Right cardiac atrium (tissue), 5 donors: Measurements from ENCODE around the gene SEC24C. TPM values are rescaled to one million over a fixed set of nuclear protein-coding genes. Genes with fewer than 3 reads are reported as not detected.
A peak's percentile ranks its signal among the peaks of the same experiment; 100 is the strongest.

Experiments
- ATAC-seq, 2 donors: fragments of 200-7000 bp; cut with Tn5 transposase; one replicate each; pipeline versions ENCODE4 v1.8.0 to v1.9.1; 2020; ENCODE audit warnings: moderate library complexity in 2 of 2, mild to moderate bottlenecking in 1 of 2
- DNase-seq, 3 donors: peaks; one replicate each; pipeline ENCODE4 v3.0.0-alpha.2; 2020
- H3K27ac ChIP-seq: one replicate; pipeline ENCODE4 v1.5.1; 2013; ENCODE audit warnings: mild to moderate bottlenecking, low read length, control low read depth, moderate library complexity
- H3K27me3 ChIP-seq: one replicate; pipeline ENCODE4 v1.6.1; 2013; ENCODE audit not compliant: control insufficient read depth, insufficient read depth
- H3K4me1 ChIP-seq: one replicate; pipeline ENCODE4 v1.6.1; 2013; ENCODE audit warnings: low read length; ENCODE audit not compliant: control insufficient read depth, insufficient read depth
- H3K4me3 ChIP-seq: one replicate; pipeline ENCODE4 v1.5.1; 2013; ENCODE audit warnings: low read length, control low read depth
- H3K9me3 ChIP-seq: one replicate; pipeline ENCODE4 v1.6.1; 2013; ENCODE audit warnings: low read length; ENCODE audit not compliant: control insufficient read depth
- WGBS: extraction: QIAGEN DNeasy Blood & Tissue Kit; methylation state at CpG from one replicate; pipeline ENCODE4 v1.1.7; 2013; 5-methylcytosine and 5-hydroxymethylcytosine counted together
- intact Hi-C, 4 donors: fragments of 100-400 bp; cut with DNase I; formaldehyde crosslinking; loops; one replicate each; pipeline versions ENCODE4 v1.11.0 to v1.14.0; 2022 to 2023
- polyA plus RNA-seq: library from polyadenylated mRNA; stranded (reverse); fragments of 200-250 nt; gene quantifications from one replicate; pipeline ENCODE4 v1.2.3, GENCODE V29; 2013
- total RNA-seq, 4 donors: library from RNA; stranded (reverse); fragmentation: NEBNext Ultra II Directional; extraction: Animal tissue kit (Norgen Biotek cat#: 25700); gene quantifications; one replicate each; pipeline ENCODE4 v1.2.1, GENCODE V29; 2021
- donor health status: healthy with polysubstance abuse.
- donor health status: DM: no; HTN: yes; CAD: no.
- donor health status: DM: no; HTN: no; CAD: no.
- donor health status: DM: no; HTN: yes; CAD: no; lungs with severe emphysema.
- donor health status: DM: yes; HTN: yes; CAD: no.

The SEC24C gene
- total and polyA plus RNA-seq, 5 donors = 30.6 to 50.9 (median 45.6) TPM

- Histone ChIP-seq H3K4me3 (no peak overlapping the region), H3K27ac (no peak overlapping the region), H3K27me3 (no peaks in the 10 kb centered on the region), H3K9me3 (no peaks in the 10 kb centered on the region), H3K4me1 (peaks cover 2% of the 10 kb centered on the region)
- 86% methylated on average over 1 of the region's 1 CpG for WGBS
- ATAC-seq = no peak
- intact Hi-C loops = no loop called here
- DNase-seq = no peak
Observed at GRCh38 chr10:73750819-73751218, 6.6 kb downstream of the SEC24C start.

DNA sequence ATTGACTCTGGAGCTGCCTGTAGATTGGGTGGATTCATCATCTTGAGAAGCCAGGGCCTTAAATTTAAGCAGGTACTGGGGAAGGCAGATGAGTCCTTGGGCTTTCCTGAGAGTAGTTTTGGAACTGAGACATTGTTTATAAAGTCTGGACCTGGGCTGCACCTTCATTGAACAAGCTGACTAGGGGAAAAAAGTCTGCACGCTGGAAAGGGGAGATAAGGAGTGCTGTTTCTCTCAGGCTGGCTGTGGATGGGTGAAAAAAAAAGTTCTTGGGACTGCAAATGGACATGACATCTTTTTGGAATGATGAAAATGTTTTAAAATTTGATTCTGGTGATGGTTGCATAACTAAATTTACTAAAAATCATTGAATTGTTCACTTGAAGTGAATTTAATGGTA is 12.0 kb downstream of the SEC24C start:
- DNase-seq (no peak), ATAC-seq (no peak)
- no peaks in the 10 kb centered on the region for H3K4me1 ChIP-seq
- H3K9me3 ChIP-seq = no peaks in the 10 kb centered on the region
- 32% methylated on average over 1 of the region's 1 CpG for WGBS
- H3K4me3 ChIP-seq = no peak overlapping the region
- no peaks in the 10 kb centered on the region for H3K27me3 ChIP-seq
- intact Hi-C loops = no loop called here
- no peak overlapping the region for H3K27ac ChIP-seq

DNA sequence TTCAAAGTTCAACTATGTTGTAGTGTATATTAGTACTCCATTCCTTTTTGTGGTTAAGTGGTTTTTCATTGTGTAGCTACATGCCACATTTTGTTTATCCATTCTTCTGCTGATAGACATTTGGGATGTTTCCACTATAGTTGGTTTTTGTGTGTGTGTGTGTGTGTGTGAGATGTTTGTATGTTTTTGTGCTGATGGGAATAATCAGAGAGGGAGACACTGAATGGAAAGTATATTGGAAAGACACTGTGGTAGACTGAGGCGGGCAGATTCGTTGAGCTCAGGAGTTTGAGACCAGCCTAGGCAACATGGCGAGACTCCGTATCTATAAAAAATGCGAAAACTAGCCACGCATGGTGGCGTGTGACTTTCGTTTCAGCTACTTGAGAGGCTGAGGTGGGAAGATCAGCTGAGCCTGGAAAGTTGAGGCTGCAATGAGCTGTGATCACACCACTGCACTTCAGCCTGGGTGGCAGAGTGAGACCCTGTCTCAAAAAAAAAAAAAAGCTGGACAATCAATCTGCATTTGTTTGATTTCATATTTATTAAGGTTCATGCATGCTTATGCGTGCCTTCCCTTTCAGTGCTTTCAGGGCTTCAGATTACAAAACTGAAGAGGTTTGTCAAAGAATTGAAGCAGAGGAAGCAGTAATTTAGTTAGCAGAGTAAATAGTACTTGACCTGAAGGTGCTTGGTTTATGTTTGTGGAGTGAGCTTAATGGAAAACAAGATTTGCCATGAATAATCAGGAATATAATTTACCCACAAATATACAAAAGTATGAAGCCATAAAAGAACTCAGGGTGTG is 14.7 kb downstream of the SEC24C start:
- Histone ChIP-seq H3K4me3 (no peak overlapping the region), H3K27ac (no peak overlapping the region), H3K9me3 (no peaks in the 10 kb centered on the region), H3K27me3 (no peaks in the 10 kb centered on the region), H3K4me1 (no peaks in the 10 kb centered on the region)
- ATAC-seq (no peak), DNase-seq (no peak)
- intact Hi-C loops = no loop called here
- WGBS = 90% methylated on average over 9 of the region's 9 CpGs

DNA sequence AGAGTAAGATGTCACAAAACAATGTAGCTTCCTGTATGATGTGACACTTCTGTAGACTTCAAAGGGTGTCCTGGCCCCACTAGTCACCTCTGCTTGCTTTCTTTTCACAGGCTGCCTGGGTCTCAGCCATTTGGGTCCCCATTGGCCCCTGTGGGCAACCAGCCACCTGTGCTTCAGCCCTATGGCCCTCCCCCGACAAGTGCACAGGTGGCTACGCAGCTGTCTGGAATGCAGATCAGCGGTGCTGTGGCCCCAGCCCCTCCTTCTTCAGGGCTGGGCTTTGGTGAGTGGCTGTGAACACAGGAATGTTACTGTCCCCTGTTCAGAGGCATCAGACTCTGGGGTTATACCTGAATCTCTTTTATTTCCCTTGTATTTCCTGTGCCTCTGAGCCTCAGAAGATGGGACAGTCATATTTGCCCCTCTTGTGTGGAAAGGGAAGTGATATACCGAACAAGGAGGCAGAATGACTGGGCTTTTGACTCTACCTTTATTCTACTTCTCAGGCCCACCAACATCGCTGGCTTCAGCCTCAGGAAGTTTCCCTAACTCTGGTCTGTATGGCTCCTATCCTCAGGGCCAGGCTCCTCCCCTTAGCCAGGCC is 15.4 kb downstream of the SEC24C start:
- Histone ChIP-seq H3K27ac (no peak overlapping the region), H3K4me3 (no peak overlapping the region), H3K9me3 (no peaks in the 10 kb centered on the region), H3K27me3 (no peaks in the 10 kb centered on the region), H3K4me1 (no peaks in the 10 kb centered on the region)
- WGBS = 82% methylated on average over 5 of the region's 5 CpGs
- DNase-seq = no peak
- intact Hi-C loops = no loop called here
- peak in 1 of 2 donors; percentile 31 for ATAC-seq

- ATAC-seq = no peak
- H3K9me3 ChIP-seq = no peaks in the 10 kb centered on the region
- intact Hi-C loops = no loop called here
- no peak overlapping the region for H3K27ac ChIP-seq
- no peak overlapping the region for H3K4me3 ChIP-seq
- no peaks in the 10 kb centered on the region for H3K27me3 ChIP-seq
- no peaks in the 10 kb centered on the region for H3K4me1 ChIP-seq
- no peak for DNase-seq
- WGBS = 84% methylated on average over 1 of the region's 1 CpG
Observed at GRCh38 chr10:73761781-73762180, 17.6 kb downstream of the SEC24C start.

DNA sequence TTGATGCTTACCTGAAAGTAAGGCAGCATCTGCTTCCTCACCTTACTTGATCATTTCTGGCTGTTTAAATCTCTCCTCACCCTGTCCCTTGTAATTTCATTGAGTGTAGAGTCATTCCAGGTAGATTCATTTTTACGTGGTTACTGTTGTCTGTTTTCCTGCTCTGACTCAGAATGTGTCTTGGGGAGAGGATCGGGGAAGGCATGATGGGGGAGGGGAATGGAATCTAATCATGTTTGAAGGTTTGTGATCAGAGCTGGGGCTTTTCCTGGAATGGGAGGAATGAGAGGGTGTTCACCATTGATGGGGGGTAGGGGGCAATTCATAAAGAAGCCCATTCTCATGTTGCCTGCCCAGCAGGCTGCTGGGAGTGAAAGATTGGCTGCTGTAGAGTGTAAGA is 18.7 kb downstream of the SEC24C start:
- Histone ChIP-seq H3K27me3 (no peaks in the 10 kb centered on the region), H3K4me3 (no peak overlapping the region), H3K27ac (no peak overlapping the region), H3K9me3 (no peaks in the 10 kb centered on the region), H3K4me1 (no peaks in the 10 kb centered on the region)
- intact Hi-C loops = no loop called here
- WGBS = 69% methylated on average over 2 of the region's 2 CpGs
- ATAC-seq = no peak
- no peak for DNase-seq

- intact Hi-C loops = no loop called here
- 92% methylated on average over 2 of the region's 2 CpGs for WGBS
Observed at GRCh38 chr10:73763343-73763742, 19.2 kb downstream of the SEC24C start.

GRCh38 chr10:73765066-73765465 is 20.9 kb downstream of the SEC24C start:
- Histone ChIP-seq H3K27ac (no peak overlapping the region), H3K9me3 (no peaks in the 10 kb centered on the region), H3K4me1 (no peaks in the 10 kb centered on the region), H3K27me3 (no peaks in the 10 kb centered on the region), H3K4me3 (no peak overlapping the region)
- WGBS = 89% methylated on average over 6 of the region's 6 CpGs
- intact Hi-C loops = no loop called here
- ATAC-seq (no peak), DNase-seq (no peak)

More at GRCh38 chr10:73763343-73763742, 19.2 kb downstream of the SEC24C start:
- Histone ChIP-seq H3K4me3 (no peak overlapping the region), H3K27me3 (no peaks in the 10 kb centered on the region), H3K4me1 (no peaks in the 10 kb centered on the region), H3K9me3 (no peaks in the 10 kb centered on the region), H3K27ac (no peak overlapping the region)
- ATAC-seq (no peak), DNase-seq (no peak)

DNA sequence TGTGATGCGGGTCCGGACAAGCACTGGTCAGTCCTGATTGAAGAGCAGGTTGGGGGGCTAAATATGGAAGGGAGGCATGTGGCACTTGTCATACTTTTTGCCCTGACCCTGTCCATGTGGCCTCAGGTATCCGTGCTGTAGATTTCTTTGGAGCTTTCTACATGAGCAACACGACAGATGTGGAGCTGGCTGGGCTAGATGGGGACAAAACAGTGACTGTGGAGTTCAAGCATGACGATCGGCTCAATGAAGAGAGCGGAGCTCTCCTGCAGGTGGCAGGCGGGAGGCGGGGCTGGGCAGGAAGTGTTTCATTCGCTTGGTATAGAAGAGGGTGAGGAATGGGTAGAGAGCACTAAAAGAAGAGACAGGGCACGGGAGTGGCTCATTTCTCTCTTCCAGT is 24.7 kb downstream of the SEC24C start:
- DNase-seq (peak in 1 of 3 donors; percentile 39), ATAC-seq (no peak)
- intact Hi-C loops = no loop called here
- no peaks in the 10 kb centered on the region for H3K27me3 ChIP-seq
- H3K4me3 ChIP-seq = no peak overlapping the region
- H3K4me1 ChIP-seq = peaks cover 2% of the 10 kb centered on the region
- H3K27ac ChIP-seq = no peak overlapping the region
- no peaks in the 10 kb centered on the region for H3K9me3 ChIP-seq
- 81% methylated on average over 11 of the region's 11 CpGs for WGBS

GRCh38 chr10:73769396-73769795 is 25.2 kb downstream of the SEC24C start:
- no peak overlapping the region for H3K27ac ChIP-seq
- H3K27me3 ChIP-seq = no peaks in the 10 kb centered on the region
- peaks cover 2% of the 10 kb centered on the region for H3K4me1 ChIP-seq
- intact Hi-C loops = no loop called here
- DNase-seq (no peak), ATAC-seq (no peak)
- no peak overlapping the region for H3K4me3 ChIP-seq
- no peaks in the 10 kb centered on the region for H3K9me3 ChIP-seq
- 92% methylated on average over 5 of the region's 5 CpGs for WGBS

GRCh38 chr10:73771722-73772280 is 27.6 kb downstream of the SEC24C start:
- Histone ChIP-seq H3K4me1 (peaks cover 9% of the 10 kb centered on the region), H3K4me3 (peak overlapping the region; percentile 67), H3K27me3 (no peaks in the 10 kb centered on the region), H3K9me3 (no peaks in the 10 kb centered on the region), H3K27ac (peak overlapping the region; percentile 96)
- intact Hi-C loops = no loop called here
- 13% methylated on average over 17 of the region's 17 CpGs for WGBS
- ATAC-seq = peak; percentile 17 to 22
- peak; percentile 94 to 98 (median 97) for DNase-seq
